ENCODE results near the gene TCEAL4. TPM values are rescaled to one million over a fixed set of nuclear protein-coding genes. Genes with fewer than 3 reads are reported as not detected.

TCEAL4 gene
- total and polyA plus RNA-seq, 2 experiments from 2014 or later: 25.4 to 148 TPM

DNA sequence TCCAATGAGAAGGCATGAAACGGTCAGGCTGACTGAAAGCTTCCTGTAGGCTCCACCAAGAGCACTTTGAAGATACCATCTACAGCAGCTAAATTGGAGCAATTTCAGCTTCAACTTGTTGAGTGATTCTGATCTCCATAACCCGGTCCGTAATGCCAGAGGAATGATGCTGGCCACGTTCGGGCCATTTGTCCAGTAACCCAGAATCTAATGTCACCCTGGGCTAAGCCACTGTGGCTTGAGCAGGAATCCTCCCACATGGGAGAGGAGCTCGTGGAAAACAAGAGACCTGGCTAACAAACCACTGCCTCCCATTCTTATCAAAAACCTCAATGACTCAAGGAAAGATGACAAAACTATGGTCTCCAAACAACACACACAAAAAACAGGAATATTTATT lies 14.2 kb upstream of the TCEAL4 start:
- Mint-ChIP-seq H3K27ac (no peak overlapping the region), H3K4me1 (no peaks in the 10 kb centered on the region), H3K27me3 (ENCODE audit: insufficient read depth, low read depth, poor library complexity) (no peaks in the 10 kb centered on the region), H3K9me3 (no peaks in the 10 kb centered on the region), H3K36me3 (ENCODE audit: low read depth) (no peaks in the 10 kb centered on the region), H3K4me3 (no peak overlapping the region)
- H4K20me1 ChIP-seq (replicated peaks; ENCODE audit: insufficient read depth): no peaks in the 10 kb centered on the region
- no peaks in the 10 kb centered on the region for H3K9me2 ChIP-seq (ENCODE audit: insufficient read depth)
- H3K4me3 ChIP-seq: no peak overlapping the region
- H3K4me1 ChIP-seq (ENCODE audit: insufficient read depth): no peaks in the 10 kb centered on the region
- no peak overlapping the region for H3K27ac ChIP-seq (ENCODE audit: low read depth)
- ATAC-seq: no peak
- no peak for DNase-seq (ENCODE audit: low spot score)
- H3K36me3 ChIP-seq (ENCODE audit: insufficient read depth): no peaks in the 10 kb centered on the region
- no peak overlapping the region for H3K4me2 ChIP-seq
- H3F3A ChIP-seq (replicated peaks; ENCODE audit: low read depth): no peaks in the 10 kb centered on the region
- TF ChIP-seq STAT1 (IDR thresholded peaks at IDR 0.05; ENCODE audit: unreplicated experiment) (no peak), ZNF331 (CRISPR knock-in tag; IDR thresholded peaks at IDR 0.05; ENCODE audit: low read depth) (no peak), POLR2AphosphoS5 (IDR thresholded peaks at IDR 0.05; ENCODE audit: low read depth) (no peak), CREB1 (CRISPR knock-in tag; IDR thresholded peaks at IDR 0.05; ENCODE audit: low read depth) (no peak), JUNB (IDR thresholded peaks at IDR 0.05; ENCODE audit: unreplicated experiment) (no peak), EZH2 (IDR thresholded peaks at IDR 0.05; ENCODE audit: low read depth, unreplicated experiment) (no peak), EZH2phosphoT487 (IDR thresholded peaks at IDR 0.05; ENCODE audit: unreplicated experiment) (no peak)
- TF ChIP-seq, protein P1, sequence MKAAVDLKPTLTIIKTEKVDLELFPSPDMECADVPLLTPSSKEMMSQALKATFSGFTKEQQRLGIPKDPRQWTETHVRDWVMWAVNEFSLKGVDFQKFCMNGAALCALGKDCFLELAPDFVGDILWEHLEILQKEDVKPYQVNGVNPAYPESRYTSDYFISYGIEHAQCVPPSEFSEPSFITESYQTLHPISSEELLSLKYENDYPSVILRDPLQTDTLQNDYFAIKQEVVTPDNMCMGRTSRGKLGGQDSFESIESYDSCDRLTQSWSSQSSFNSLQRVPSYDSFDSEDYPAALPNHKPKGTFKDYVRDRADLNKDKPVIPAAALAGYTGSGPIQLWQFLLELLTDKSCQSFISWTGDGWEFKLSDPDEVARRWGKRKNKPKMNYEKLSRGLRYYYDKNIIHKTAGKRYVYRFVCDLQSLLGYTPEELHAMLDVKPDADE (IDR thresholded peaks at IDR 0.05): no peak
- TF ChIP-seq, protein P2, sequence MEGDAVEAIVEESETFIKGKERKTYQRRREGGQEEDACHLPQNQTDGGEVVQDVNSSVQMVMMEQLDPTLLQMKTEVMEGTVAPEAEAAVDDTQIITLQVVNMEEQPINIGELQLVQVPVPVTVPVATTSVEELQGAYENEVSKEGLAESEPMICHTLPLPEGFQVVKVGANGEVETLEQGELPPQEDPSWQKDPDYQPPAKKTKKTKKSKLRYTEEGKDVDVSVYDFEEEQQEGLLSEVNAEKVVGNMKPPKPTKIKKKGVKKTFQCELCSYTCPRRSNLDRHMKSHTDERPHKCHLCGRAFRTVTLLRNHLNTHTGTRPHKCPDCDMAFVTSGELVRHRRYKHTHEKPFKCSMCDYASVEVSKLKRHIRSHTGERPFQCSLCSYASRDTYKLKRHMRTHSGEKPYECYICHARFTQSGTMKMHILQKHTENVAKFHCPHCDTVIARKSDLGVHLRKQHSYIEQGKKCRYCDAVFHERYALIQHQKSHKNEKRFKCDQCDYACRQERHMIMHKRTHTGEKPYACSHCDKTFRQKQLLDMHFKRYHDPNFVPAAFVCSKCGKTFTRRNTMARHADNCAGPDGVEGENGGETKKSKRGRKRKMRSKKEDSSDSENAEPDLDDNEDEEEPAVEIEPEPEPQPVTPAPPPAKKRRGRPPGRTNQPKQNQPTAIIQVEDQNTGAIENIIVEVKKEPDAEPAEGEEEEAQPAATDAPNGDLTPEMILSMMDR (conservative IDR thresholded peaks at IDR 0.05; ENCODE audit: low read depth in 2 of 2): no peak
- TF ChIP-seq, protein P3, sequence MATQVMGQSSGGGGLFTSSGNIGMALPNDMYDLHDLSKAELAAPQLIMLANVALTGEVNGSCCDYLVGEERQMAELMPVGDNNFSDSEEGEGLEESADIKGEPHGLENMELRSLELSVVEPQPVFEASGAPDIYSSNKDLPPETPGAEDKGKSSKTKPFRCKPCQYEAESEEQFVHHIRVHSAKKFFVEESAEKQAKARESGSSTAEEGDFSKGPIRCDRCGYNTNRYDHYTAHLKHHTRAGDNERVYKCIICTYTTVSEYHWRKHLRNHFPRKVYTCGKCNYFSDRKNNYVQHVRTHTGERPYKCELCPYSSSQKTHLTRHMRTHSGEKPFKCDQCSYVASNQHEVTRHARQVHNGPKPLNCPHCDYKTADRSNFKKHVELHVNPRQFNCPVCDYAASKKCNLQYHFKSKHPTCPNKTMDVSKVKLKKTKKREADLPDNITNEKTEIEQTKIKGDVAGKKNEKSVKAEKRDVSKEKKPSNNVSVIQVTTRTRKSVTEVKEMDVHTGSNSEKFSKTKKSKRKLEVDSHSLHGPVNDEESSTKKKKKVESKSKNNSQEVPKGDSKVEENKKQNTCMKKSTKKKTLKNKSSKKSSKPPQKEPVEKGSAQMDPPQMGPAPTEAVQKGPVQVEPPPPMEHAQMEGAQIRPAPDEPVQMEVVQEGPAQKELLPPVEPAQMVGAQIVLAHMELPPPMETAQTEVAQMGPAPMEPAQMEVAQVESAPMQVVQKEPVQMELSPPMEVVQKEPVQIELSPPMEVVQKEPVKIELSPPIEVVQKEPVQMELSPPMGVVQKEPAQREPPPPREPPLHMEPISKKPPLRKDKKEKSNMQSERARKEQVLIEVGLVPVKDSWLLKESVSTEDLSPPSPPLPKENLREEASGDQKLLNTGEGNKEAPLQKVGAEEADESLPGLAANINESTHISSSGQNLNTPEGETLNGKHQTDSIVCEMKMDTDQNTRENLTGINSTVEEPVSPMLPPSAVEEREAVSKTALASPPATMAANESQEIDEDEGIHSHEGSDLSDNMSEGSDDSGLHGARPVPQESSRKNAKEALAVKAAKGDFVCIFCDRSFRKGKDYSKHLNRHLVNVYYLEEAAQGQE (IDR thresholded peaks at IDR 0.05; ENCODE audit: unreplicated experiment): no peak
- TF ChIP-seq, protein P4, sequence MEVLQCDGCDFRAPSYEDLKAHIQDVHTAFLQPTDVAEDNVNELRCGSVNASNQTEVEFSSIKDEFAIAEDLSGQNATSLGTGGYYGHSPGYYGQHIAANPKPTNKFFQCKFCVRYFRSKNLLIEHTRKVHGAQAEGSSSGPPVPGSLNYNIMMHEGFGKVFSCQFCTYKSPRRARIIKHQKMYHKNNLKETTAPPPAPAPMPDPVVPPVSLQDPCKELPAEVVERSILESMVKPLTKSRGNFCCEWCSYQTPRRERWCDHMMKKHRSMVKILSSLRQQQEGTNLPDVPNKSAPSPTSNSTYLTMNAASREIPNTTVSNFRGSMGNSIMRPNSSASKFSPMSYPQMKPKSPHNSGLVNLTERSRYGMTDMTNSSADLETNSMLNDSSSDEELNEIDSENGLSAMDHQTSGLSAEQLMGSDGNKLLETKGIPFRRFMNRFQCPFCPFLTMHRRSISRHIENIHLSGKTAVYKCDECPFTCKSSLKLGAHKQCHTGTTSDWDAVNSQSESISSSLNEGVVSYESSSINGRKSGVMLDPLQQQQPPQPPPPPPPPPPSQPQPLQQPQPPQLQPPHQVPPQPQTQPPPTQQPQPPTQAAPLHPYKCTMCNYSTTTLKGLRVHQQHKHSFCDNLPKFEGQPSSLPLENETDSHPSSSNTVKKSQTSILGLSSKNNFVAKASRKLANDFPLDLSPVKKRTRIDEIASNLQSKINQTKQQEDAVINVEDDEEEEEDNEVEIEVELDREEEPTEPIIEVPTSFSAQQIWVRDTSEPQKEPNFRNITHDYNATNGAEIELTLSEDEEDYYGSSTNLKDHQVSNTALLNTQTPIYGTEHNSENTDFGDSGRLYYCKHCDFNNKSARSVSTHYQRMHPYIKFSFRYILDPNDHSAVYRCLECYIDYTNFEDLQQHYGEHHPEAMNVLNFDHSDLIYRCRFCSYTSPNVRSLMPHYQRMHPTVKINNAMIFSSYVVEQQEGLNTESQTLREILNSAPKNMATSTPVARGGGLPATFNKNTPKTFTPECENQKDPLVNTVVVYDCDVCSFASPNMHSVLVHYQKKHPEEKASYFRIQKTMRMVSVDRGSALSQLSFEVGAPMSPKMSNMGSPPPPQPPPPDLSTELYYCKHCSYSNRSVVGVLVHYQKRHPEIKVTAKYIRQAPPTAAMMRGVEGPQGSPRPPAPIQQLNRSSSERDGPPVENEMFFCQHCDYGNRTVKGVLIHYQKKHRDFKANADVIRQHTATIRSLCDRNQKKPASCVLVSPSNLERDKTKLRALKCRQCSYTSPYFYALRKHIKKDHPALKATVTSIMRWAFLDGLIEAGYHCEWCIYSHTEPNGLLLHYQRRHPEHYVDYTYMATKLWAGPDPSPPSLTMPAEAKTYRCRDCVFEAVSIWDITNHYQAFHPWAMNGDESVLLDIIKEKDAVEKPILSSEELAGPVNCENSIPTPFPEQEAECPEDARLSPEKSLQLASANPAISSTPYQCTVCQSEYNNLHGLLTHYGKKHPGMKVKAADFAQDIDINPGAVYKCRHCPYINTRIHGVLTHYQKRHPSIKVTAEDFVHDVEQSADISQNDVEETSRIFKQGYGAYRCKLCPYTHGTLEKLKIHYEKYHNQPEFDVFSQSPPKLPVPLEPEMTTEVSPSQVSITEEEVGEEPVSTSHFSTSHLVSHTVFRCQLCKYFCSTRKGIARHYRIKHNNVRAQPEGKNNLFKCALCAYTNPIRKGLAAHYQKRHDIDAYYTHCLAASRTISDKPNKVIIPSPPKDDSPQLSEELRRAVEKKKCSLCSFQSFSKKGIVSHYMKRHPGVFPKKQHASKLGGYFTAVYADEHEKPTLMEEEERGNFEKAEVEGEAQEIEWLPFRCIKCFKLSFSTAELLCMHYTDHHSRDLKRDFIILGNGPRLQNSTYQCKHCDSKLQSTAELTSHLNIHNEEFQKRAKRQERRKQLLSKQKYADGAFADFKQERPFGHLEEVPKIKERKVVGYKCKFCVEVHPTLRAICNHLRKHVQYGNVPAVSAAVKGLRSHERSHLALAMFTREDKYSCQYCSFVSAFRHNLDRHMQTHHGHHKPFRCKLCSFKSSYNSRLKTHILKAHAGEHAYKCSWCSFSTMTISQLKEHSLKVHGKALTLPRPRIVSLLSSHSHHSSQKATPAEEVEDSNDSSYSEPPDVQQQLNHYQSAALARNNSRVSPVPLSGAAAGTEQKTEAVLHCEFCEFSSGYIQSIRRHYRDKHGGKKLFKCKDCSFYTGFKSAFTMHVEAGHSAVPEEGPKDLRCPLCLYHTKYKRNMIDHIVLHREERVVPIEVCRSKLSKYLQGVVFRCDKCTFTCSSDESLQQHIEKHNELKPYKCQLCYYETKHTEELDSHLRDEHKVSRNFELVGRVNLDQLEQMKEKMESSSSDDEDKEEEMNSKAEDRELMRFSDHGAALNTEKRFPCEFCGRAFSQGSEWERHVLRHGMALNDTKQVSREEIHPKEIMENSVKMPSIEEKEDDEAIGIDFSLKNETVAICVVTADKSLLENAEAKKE (CRISPR knock-in tag; IDR thresholded peaks at IDR 0.05): no peak
- H2AFZ ChIP-seq: no peak overlapping the region
- no peaks in the 10 kb centered on the region for H3K79me2 ChIP-seq (replicated peaks; ENCODE audit: insufficient read depth)
- H3K27me3 ChIP-seq (ENCODE audit: insufficient read depth): no peaks in the 10 kb centered on the region

Measured in GM23338 (cell line).